BLaER1 (cell line): ENCODE results near the gene ZNF14.
"Not testable (repeated sequence)": the region's sequence is repeated elsewhere in the genome, so short reads cannot be mapped to it uniquely, and the experiment has no call there.

ENCODE experiments used
- H3K27ac ChIP-seq: shearing (Covaris generic); formaldehyde crosslinking; 2 replicates; pipeline ENCODE4 v1.8.1; 2022
- H3K27me3 ChIP-seq: shearing (Covaris generic); formaldehyde crosslinking; 2 replicates; pipeline ENCODE4 v1.8.1; 2022
- H3K36me3 ChIP-seq: shearing (Covaris generic); formaldehyde crosslinking; 2 replicates; pipeline ENCODE4 v1.8.1; 2022
- H3K4me1 ChIP-seq: shearing (Covaris generic); formaldehyde crosslinking; 2 replicates; pipeline ENCODE4 v1.8.1; 2022
- H3K4me2 ChIP-seq: shearing (Covaris generic); formaldehyde crosslinking; 2 replicates; pipeline ENCODE4 v1.8.1; 2022
- H3K4me3 ChIP-seq: shearing (Covaris generic); formaldehyde crosslinking; 2 replicates; pipeline ENCODE4 v1.8.1; 2022
- H3K9ac ChIP-seq: shearing (Covaris generic); formaldehyde crosslinking; 2 replicates; pipeline ENCODE4 v1.8.1; 2022
- H3K9me3 ChIP-seq: shearing (Covaris generic); formaldehyde crosslinking; 2 replicates; pipeline ENCODE4 v1.8.1; 2022
- H4K20me1 ChIP-seq: shearing (Covaris generic); formaldehyde crosslinking; 2 replicates; pipeline ENCODE4 v1.8.1; 2022
- Cebpa-rat ChIP-seq: shearing (Covaris generic); IDR thresholded peaks from 2 replicates; pipeline ENCODE4 v1.8.1; 2022

ZNF14 gene

DNA sequence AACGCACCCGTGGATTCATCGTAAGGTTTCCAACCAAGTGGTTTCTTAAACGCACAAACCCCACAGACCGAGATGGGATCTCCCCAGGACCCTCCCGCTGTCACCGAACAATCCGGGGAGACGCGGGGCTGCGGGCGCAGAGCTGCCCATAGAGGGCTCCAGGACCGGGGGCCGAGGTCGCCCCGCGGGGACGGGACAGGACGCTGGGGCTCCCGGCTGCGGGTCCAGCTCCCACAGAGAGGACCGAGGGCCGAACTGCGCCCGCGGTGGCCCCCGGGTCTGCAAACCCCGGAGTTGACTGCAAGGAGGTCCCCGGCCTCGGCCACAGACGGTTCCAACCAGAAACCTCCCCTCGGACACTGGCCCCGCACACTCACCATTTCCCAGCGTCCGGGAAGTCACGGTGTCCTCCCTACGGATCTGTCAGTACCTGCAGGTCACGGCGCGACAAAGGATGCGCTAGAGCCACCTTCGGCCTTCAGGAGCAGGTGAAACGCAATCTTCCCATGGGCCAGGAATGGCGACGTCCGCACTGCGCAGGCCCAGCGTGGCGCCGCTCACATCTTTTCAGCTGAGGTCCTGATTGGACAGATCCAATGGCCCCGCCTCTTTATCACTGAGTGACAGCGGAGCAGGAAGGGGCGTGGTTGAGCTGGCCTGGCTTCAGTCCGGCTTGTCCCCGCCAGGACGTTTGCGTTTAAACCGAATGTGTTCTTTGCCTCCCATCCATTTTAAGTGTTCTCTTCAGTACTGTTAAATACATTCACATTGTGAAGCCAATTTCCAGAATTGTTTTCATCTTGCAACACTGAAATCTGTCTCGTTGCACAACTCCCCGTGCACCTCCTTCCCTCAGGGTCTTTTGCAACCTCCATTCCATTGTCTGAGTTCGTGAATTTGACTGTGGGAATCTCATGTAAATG lies at the start of gene ZNF14:
TSS of gene ZNF14 (minus strand) at position 534 of the 923 bp plus-strand sequence. CDS start at position 380, 154 bp downstream.
- H3K27ac ChIP-seq = peak within 1 kb of the TSS; percentile 83
- TF ChIP-seq Cebpa-rat = peak; percentile 59; the same call in 1 of the 2 replicates
- H3K4me3 ChIP-seq = peak within 1 kb of the TSS; percentile 88

DNA sequence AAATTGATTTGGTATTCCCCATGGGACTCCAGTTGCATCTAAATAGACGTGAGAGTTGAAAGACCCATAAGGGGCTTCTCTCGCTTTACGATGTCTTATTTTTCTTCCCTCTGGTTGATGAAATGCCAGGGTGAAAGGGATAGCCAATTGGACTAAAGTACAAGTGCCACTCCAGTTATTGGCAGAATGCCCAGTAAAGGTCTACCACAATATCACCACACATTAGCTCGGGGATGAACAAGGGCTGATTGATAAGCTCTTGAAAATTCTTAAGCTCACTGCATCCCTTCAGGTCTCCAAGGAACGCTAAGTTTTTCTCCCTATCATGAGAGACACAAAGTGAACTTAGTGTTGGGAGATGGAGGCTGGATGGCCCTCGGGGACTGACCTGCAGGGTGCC lies 48.9 kb upstream of the ZNF14 start:
- H4K20me1 ChIP-seq, H3K4me2 ChIP-seq, H3K9ac ChIP-seq, H3K27me3 ChIP-seq, H3K27ac ChIP-seq, H3K4me3 ChIP-seq: not testable (repeated sequence)
- peaks cover 19% of the 10 kb centered on the region for H3K4me1 ChIP-seq
- H3K9me3 ChIP-seq = peaks cover 40% of the 10 kb centered on the region
- H3K36me3 ChIP-seq = peaks cover 61% of the 10 kb centered on the region

More for the DNA sequence above, at the start of gene ZNF14:
- peaks cover 39% of the 10 kb centered on the region for H3K36me3 ChIP-seq
- peaks cover 15% of the 10 kb centered on the region for H4K20me1 ChIP-seq
- no peaks in the 10 kb centered on the region for H3K27me3 ChIP-seq
- H3K4me1 ChIP-seq = peaks cover 9% of the 10 kb centered on the region
- H3K9ac ChIP-seq = peak within 1 kb of the TSS; percentile 91
- H3K4me2 ChIP-seq = peak within 1 kb of the TSS; percentile 78
- H3K9me3 ChIP-seq = peaks cover 43% of the 10 kb centered on the region

DNA sequence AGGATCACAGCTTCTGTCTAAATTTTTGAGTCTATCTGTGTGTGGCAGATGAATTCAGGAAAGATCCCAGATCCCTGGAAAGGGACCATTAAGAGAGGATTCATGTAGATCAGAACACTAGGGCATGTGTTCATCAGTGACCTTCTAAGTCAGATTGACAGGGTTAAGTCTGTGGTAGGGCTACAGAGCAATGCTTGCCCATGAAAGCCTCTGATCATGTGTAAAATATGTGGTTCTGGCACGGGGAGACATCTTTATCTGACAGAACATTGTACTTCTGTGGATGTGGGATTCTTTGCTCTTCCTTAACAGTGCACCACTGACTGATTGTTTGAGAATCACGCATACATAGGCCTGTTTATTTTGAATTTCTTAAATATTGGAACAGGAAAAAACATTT lies 45.8 kb upstream of the ZNF14 start:
- no peak overlapping the region for H3K9ac ChIP-seq
- no peak overlapping the region for H3K27ac ChIP-seq
- no peaks in the 10 kb centered on the region for H4K20me1 ChIP-seq
- H3K27me3 ChIP-seq = no peaks in the 10 kb centered on the region
- H3K4me2 ChIP-seq = no peak overlapping the region
- H3K9me3 ChIP-seq = peaks cover 15% of the 10 kb centered on the region; the same call in 1 of the 2 replicates
- TF ChIP-seq Cebpa-rat = no peak
- peaks cover 32% of the 10 kb centered on the region for H3K36me3 ChIP-seq
- peaks cover 41% of the 10 kb centered on the region for H3K4me1 ChIP-seq
- H3K4me3 ChIP-seq = no peak overlapping the region

DNA sequence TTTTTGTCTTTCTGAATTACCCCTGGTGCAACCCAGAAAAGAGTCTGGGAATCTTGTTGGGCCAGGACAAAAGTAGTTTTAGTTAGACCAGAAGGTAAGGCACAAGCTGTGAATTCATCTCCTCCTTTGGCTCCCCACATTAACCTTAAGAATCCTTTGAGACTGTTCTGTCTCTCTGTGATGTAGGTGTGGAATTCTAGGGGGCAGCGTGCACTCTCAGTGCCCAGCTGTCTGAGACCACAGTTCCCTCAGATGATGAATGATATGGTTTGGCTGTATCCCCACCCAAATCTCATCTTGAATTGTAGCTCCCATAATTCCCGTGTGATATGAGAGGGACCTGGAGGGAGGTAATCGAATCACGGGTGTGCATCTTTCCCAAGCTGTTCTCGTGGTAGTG lies 44.8 kb upstream of the ZNF14 start:
- H3K4me3 ChIP-seq = peak overlapping the region; percentile 84
- peak overlapping the region; percentile 89 for H3K9ac ChIP-seq
- peaks cover 41% of the 10 kb centered on the region for H3K4me1 ChIP-seq
- H4K20me1 ChIP-seq = no peaks in the 10 kb centered on the region
- TF ChIP-seq Cebpa-rat = no peak
- peak overlapping the region; percentile 98 for H3K4me2 ChIP-seq
- no peaks in the 10 kb centered on the region for H3K27me3 ChIP-seq
- peaks cover 28% of the 10 kb centered on the region for H3K36me3 ChIP-seq
- H3K9me3 ChIP-seq = peaks cover 15% of the 10 kb centered on the region; the same call in 1 of the 2 replicates
- no peak overlapping the region for H3K27ac ChIP-seq

DNA sequence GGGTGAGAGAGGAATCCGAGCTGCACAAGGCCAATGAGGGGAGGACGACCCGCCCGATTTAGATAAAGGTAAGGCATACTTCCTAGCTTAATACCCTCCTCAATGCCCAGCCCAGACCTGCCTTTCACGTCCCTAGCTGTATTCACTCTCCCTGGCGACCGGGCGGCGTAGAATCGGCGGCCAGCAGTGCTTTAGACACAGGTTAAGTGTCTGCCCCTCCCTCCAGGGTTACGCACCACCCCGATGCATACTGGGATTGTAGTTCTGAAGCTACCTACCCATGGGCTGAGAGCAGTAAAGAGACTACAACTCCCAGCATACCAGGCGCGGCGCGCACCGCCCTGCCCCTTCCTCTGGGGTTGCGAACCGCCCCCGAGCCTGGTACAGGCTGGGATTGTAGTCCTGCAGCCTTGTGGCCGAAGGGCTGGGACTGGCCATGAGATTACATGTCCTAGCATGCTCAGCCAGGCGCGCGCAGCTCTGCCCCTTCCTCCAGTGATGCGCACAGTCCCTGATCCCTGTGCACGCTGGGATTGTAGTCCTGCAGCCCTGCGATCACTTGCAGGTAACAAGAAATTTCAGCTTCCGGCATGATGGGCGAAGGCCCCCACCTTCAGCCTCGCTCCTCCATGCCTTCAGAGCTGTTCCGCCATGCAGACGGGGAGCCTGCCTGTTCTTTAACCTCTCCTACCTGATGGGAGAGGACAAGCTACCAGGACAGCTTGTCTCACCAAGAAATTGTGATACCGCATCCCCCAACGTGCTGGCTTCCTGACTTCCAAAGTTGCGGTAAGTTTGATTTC lies 43.5 kb upstream of the ZNF14 start:
- Histone ChIP-seq H3K9ac (peak overlapping the region; percentile 89), H3K27ac (peak overlapping the region; percentile 68), H3K4me2 (peak overlapping the region; percentile 98), H3K36me3 (peaks cover 15% of the 10 kb centered on the region), H3K9me3 (0 out of 2 replicates have a peak, but pooled peaks cover 6% of the 10 kb centered on the region), H3K4me3 (peak overlapping the region; percentile 84), H3K27me3 (no peaks in the 10 kb centered on the region), H3K4me1 (peaks cover 46% of the 10 kb centered on the region), H4K20me1 (no peaks in the 10 kb centered on the region)
- no peak for TF ChIP-seq Cebpa-rat

DNA sequence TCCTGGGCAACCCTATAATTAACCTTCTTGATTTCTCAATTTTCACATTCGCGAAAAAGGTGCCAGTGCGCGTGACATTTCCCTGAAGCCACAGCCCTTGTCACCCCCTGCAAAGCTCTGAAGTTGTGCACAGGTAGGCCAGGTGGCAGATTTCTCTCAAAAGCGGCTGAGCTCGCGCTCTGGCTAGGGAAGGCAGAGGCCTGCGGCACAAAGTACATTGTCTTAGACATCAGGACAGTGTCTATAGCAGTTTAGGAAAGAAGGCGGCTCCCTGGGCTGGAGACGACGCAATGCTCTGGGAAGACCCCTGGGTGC lies 42.9 kb upstream of the ZNF14 start:
- peak overlapping the region; percentile 84 for H3K4me3 ChIP-seq
- peaks cover 46% of the 10 kb centered on the region for H3K4me1 ChIP-seq
- TF ChIP-seq Cebpa-rat = no peak
- H3K36me3 ChIP-seq = peaks cover 11% of the 10 kb centered on the region; the same call in 1 of the 2 replicates
- no peaks in the 10 kb centered on the region for H3K27me3 ChIP-seq
- H3K9ac ChIP-seq = peak overlapping the region; percentile 89
- H3K4me2 ChIP-seq = peak overlapping the region; percentile 95
- H3K9me3 ChIP-seq = 0 out of 2 replicates have a peak, but pooled peaks cover 4% of the 10 kb centered on the region
- no peaks in the 10 kb centered on the region for H4K20me1 ChIP-seq
- H3K27ac ChIP-seq = peak overlapping the region; percentile 43

DNA sequence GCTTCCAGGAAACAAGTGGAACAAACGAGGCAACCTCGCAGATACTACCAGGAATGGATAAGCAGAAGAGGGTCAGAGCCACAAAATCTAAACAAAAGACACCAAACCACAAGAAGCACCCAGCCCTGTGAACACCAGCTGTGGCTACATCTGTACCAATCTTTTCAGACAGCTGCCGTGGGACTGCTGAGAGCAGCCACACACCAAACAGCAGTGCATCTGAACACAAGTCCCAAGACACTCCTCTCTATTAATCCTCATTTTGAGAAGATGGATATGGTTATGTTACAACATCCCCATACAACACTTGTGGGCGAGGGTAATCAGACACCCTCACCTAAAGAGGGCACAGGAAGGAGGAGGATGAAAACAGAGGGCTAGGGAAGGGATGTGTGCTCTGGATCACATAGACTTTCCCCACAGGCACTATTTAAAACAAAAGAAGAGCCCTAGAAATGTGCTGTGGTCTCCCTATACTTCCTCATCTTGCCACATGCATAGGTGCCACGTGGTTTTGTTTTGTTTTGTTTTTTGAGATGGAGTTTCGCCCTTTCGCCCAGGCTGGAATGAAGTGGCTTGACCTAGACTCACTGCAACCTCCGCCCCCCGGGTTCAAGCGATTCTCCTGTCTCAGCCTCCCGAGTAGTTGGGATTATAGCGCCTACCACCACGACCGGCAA lies 41.6 kb upstream of the ZNF14 start:
- H3K4me3 ChIP-seq = no peak overlapping the region
- TF ChIP-seq Cebpa-rat = no peak
- no peaks in the 10 kb centered on the region for H3K27me3 ChIP-seq
- H4K20me1 ChIP-seq = no peaks in the 10 kb centered on the region
- H3K9ac ChIP-seq = no peak overlapping the region
- peaks cover under 1% of the 10 kb centered on the region; the same call in 1 of the 2 replicates for H3K36me3 ChIP-seq
- H3K4me2 ChIP-seq = peak overlapping the region; percentile 95
- H3K9me3 ChIP-seq = 0 out of 2 replicates have a peak, but pooled peaks cover 2% of the 10 kb centered on the region
- H3K27ac ChIP-seq = no peak overlapping the region; the same call in 1 of the 2 replicates
- H3K4me1 ChIP-seq = peaks cover 46% of the 10 kb centered on the region

DNA sequence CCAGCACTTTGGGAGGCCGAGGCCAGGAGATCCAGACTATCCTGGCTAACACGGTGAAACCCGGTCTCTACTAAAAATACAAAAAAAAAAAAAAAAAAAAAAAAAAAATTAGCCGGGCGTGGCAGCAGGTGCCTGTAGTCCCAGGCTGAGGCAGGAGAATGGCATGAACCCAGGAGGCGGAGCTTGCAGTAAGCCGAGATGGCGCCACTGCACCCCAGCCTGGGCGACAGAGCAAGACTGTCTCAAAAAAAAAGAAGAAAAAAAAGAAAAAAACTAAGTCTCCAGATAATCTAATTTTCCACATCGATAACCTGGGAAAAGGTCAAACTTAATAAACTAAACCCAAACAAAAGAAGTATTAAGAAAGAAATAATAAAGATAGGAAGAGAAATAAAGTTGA lies 39.1 kb upstream of the ZNF14 start:
- H4K20me1 ChIP-seq, H3K36me3 ChIP-seq, H3K9ac ChIP-seq, H3K4me2 ChIP-seq, H3K27me3 ChIP-seq, H3K9me3 ChIP-seq, H3K27ac ChIP-seq, H3K4me3 ChIP-seq: not testable (repeated sequence)
- H3K4me1 ChIP-seq = peaks cover 28% of the 10 kb centered on the region

DNA sequence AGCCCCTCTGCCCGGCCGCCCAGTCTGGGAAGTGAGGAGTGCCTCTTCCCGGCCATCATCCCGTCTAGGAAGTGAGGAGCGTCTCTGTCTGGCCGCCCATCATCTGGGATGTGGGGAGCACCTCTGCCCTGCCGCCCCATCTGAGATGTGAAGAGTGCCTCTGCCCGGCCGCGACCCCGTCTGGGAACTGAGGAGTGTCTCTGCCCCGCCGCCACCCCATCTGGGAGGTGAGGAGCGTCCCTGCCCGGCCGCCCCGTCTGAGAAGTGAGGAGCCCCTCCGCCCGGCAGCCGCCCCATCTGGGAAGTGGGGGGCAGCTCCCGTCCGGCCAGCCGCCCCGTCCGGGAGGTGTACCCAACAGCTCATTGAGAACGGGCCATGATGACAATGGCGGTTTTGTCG lies 37.1 kb upstream of the ZNF14 start:
- not testable (repeated sequence) for H3K9me3 ChIP-seq, H4K20me1 ChIP-seq, H3K27ac ChIP-seq, H3K27me3 ChIP-seq, H3K9ac ChIP-seq, H3K4me3 ChIP-seq, H3K36me3 ChIP-seq, H3K4me2 ChIP-seq
- H3K4me1 ChIP-seq = peaks cover 17% of the 10 kb centered on the region
